GM23338 (cell line): Measurements from ENCODE around the gene UQCC5.

ENCODE experiments used
- CREB1 ChIP-seq: fragments of 250-450 bp; sonication (Bioruptor Pico); IDR thresholded peaks from 2 replicates; pipeline ENCODE4 v1.5.0; 2020; ENCODE audit warnings: low read depth, mild to moderate bottlenecking, moderate library complexity
- CTCF ChIP-seq, 2 experiments: fragments of 200-600 bp in 1 of 2; sonication (generic) in 1 of 2; conservative IDR thresholded peaks; 2 replicates each; pipeline versions ENCODE4 v1.5.1 to v1.6.1; 2016 to 2017; ENCODE audit warnings: antibody characterized with exemption in 2 of 2, low read depth in 2 of 2, mild to moderate bottlenecking in 2 of 2, moderate library complexity in 1 of 2
- EZH2phosphoT487 ChIP-seq: fragments of 200-600 bp; sonication (generic); IDR thresholded peaks from one replicate; pipeline ENCODE4 v1.8.1; 2018; ENCODE audit warnings: antibody characterized with exemption; ENCODE audit not compliant: unreplicated experiment
- POLR2AphosphoS5 ChIP-seq: IDR thresholded peaks from 2 replicates; pipeline ENCODE4 v1.6.1; 2016; ENCODE audit warnings: antibody characterized with exemption, low read depth
- REST ChIP-seq: IDR thresholded peaks from one replicate; pipeline ENCODE4 v1.6.1; 2018; ENCODE audit warnings: antibody characterized with exemption; ENCODE audit not compliant: unreplicated experiment

GRCh38 chr3:52537726-52538421 is 1.5 kb downstream of the UQCC5 start:
- TF ChIP-seq CTCF (conservative IDR thresholded peaks at IDR 0.05; ENCODE audit: low read depth in 2 of 2) (no peak), CREB1 (CRISPR knock-in tag) (no peak), POLR2AphosphoS5 (no peak), REST (no peak), EZH2phosphoT487 (no peak)
